ENCODE results near the gene WNT6. TPM values are rescaled to one million over a fixed set of nuclear protein-coding genes. Genes with fewer than 3 reads are reported as not detected.
A peak's percentile ranks its signal among the peaks of the same experiment; 100 is the strongest.

WNT6 gene
- total RNA-seq, 1 experiment from 2014 or later: 20.3 TPM

DNA sequence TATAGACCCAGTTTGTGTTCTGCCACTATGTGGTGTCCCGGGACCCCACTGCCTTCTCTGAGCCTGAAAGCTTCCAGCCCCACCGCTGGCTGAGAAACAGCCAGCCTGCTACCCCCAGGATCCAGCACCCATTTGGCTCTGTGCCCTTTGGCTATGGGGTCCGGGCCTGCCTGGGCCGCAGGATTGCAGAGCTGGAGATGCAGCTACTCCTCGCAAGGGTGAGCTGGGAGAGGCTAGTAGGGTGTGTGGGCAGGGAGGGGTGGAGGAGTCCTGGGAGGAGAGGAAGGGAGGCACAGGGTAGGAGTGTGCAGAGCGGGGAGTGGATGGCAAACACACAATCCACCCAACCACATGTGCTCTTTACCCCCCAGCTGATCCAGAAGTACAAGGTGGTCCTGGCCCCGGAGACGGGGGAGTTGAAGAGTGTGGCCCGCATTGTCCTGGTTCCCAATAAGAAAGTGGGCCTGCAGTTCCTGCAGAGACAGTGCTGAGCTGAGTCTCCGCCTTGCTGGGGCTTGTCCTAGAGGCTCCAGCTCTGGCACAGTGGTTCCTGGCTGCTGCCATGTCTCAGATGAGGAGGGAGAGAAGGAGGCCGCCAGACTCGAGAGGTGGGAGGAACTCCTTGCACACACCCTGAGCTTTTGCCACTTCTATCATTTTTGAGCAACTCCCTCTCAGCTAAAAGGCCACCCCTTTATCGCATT is 44.9 kb upstream of the WNT6 start:
- ChIA-PET POLR2A (no interaction called here), CTCF (no interaction called here)
- no peak for DNase-seq
- Histone ChIP-seq H3K27me3 (replicated peaks; ENCODE audit: control insufficient read depth, insufficient read depth, low read length) (no peaks in the 10 kb centered on the region), H3K9me3 (no peaks in the 10 kb centered on the region), H3K4me3 (ENCODE audit: low read depth, low read length) (no peak overlapping the region), H3K36me3 (ENCODE audit: control insufficient read depth, insufficient read depth, low read length) (no peaks in the 10 kb centered on the region), H3K4me1 (no peaks in the 10 kb centered on the region)
- TF ChIP-seq, protein P1, sequence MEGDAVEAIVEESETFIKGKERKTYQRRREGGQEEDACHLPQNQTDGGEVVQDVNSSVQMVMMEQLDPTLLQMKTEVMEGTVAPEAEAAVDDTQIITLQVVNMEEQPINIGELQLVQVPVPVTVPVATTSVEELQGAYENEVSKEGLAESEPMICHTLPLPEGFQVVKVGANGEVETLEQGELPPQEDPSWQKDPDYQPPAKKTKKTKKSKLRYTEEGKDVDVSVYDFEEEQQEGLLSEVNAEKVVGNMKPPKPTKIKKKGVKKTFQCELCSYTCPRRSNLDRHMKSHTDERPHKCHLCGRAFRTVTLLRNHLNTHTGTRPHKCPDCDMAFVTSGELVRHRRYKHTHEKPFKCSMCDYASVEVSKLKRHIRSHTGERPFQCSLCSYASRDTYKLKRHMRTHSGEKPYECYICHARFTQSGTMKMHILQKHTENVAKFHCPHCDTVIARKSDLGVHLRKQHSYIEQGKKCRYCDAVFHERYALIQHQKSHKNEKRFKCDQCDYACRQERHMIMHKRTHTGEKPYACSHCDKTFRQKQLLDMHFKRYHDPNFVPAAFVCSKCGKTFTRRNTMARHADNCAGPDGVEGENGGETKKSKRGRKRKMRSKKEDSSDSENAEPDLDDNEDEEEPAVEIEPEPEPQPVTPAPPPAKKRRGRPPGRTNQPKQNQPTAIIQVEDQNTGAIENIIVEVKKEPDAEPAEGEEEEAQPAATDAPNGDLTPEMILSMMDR (IDR thresholded peaks at IDR 0.05; ENCODE audit: insufficient read depth in 1 of 2, low read depth in 1 of 2, low read length in 1 of 2, severe bottlenecking in 1 of 2, unreplicated experiment in 1 of 2): no peak
- intact Hi-C loops (cut with micrococcal nuclease; ENCODE audit: unreplicated experiment): no loop called here
- TSS peak; percentile 41 for BruUV-seq (replicated peaks)
- no peaks in the 10 kb centered on the region for H3K9me3 Mint-ChIP-seq (ENCODE audit: unreplicated experiment)
- H3K36me3 Mint-ChIP-seq (ENCODE audit: insufficient read depth, unreplicated experiment): peaks cover 8% of the 10 kb centered on the region
- H3K4me3 Mint-ChIP-seq (ENCODE audit: unreplicated experiment): no peak overlapping the region
- H3K27ac Mint-ChIP-seq (ENCODE audit: unreplicated experiment): no peak overlapping the region
- no peaks in the 10 kb centered on the region for H3K4me1 Mint-ChIP-seq (ENCODE audit: low read depth, unreplicated experiment)
- no peaks in the 10 kb centered on the region for H3K27me3 Mint-ChIP-seq (ENCODE audit: insufficient read depth, unreplicated experiment)

DNA sequence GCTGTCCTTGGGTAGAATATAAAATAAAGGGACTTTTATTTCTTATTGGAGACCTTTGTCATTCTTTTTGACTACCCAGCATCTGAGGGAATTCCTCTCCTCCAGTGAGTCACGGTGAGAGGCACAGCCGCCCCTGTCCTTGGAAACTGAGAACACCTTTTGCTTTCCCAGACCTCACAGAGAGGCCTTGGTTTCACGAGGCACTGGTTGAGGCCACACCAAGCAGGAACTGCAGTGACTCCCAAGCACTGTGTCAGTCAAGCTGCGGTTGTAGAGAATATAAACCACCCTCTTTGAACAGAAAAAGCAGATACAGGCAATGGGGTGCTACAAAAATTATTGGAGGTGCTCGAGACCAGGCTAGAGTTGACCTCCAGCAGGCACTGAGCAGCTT is 44.4 kb upstream of the WNT6 start:
- POLR2A ChIA-PET: no interaction called here
- BruUV-seq (replicated peaks): no TSS peak
- H3K36me3 Mint-ChIP-seq (ENCODE audit: insufficient read depth, unreplicated experiment): peaks cover 8% of the 10 kb centered on the region

DNA sequence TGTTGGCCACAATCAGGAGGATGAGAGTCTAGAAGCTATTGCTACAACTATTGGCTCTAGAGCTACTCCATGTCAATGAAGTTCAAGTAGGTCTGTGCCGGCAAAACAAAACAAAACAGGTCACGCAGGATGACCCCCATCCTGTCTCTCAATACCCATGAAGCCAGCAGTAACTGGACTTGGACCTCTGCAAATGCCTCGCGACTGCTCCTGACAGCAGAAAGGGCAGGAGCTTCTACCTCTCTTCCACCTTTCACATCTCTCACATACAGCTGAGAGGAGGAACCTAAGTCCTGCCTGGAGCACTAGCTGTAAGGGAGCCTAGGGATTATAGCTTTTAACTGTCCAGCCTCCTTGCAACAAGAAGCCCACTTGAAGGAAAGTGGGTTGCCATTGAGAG is 44.0 kb upstream of the WNT6 start:
- TF ChIP-seq, protein P1 (IDR thresholded peaks at IDR 0.05; ENCODE audit: insufficient read depth in 1 of 2, low read depth in 1 of 2, low read length in 1 of 2, severe bottlenecking in 1 of 2, unreplicated experiment in 1 of 2): no peak
- Histone ChIP-seq H3K27me3 (replicated peaks; ENCODE audit: control insufficient read depth, insufficient read depth, low read length) (no peaks in the 10 kb centered on the region), H3K4me1 (no peaks in the 10 kb centered on the region), H3K36me3 (ENCODE audit: control insufficient read depth, insufficient read depth, low read length) (no peaks in the 10 kb centered on the region), H3K4me3 (ENCODE audit: low read depth, low read length) (no peak overlapping the region), H3K9me3 (no peaks in the 10 kb centered on the region)
- CTCF ChIA-PET: no interaction called here
- BruUV-seq (replicated peaks): no TSS peak
- no peak overlapping the region for H3K27ac Mint-ChIP-seq (ENCODE audit: unreplicated experiment)
- peaks cover 8% of the 10 kb centered on the region for H3K36me3 Mint-ChIP-seq (ENCODE audit: insufficient read depth, unreplicated experiment)
- no peak for DNase-seq
- POLR2A ChIA-PET: no interaction called here
- no peak overlapping the region for H3K4me3 Mint-ChIP-seq (ENCODE audit: unreplicated experiment)
- H3K27me3 Mint-ChIP-seq (ENCODE audit: insufficient read depth, unreplicated experiment): no peaks in the 10 kb centered on the region
- no peaks in the 10 kb centered on the region for H3K4me1 Mint-ChIP-seq (ENCODE audit: low read depth, unreplicated experiment)
- no peaks in the 10 kb centered on the region for H3K9me3 Mint-ChIP-seq (ENCODE audit: unreplicated experiment)
- intact Hi-C loops (cut with micrococcal nuclease; ENCODE audit: unreplicated experiment): no loop called here

More for the DNA sequence above, 44.4 kb upstream of the WNT6 start:
- H3K9me3 ChIP-seq: no peaks in the 10 kb centered on the region
- Mint-ChIP-seq H3K4me1 (ENCODE audit: low read depth, unreplicated experiment) (no peaks in the 10 kb centered on the region), H3K4me3 (ENCODE audit: unreplicated experiment) (no peak overlapping the region), H3K27me3 (ENCODE audit: insufficient read depth, unreplicated experiment) (no peaks in the 10 kb centered on the region), H3K27ac (ENCODE audit: unreplicated experiment) (no peak overlapping the region), H3K9me3 (ENCODE audit: unreplicated experiment) (no peaks in the 10 kb centered on the region)
- H3K4me3 ChIP-seq (ENCODE audit: low read depth, low read length): no peak overlapping the region
- no peaks in the 10 kb centered on the region for H3K4me1 ChIP-seq
- TF ChIP-seq, protein P1 (IDR thresholded peaks at IDR 0.05; ENCODE audit: insufficient read depth in 1 of 2, low read depth in 1 of 2, low read length in 1 of 2, severe bottlenecking in 1 of 2, unreplicated experiment in 1 of 2): no peak
- DNase-seq: no peak
- H3K36me3 ChIP-seq (ENCODE audit: control insufficient read depth, insufficient read depth, low read length): no peaks in the 10 kb centered on the region
- H3K27me3 ChIP-seq (replicated peaks; ENCODE audit: control insufficient read depth, insufficient read depth, low read length): no peaks in the 10 kb centered on the region
- CTCF ChIA-PET: no interaction called here
- intact Hi-C loops (cut with micrococcal nuclease; ENCODE audit: unreplicated experiment): no loop called here

Data from Caco-2 (cell line).